Large intestine (tissue), 3 donors: ENCODE data around the gene METTL23. TPM values are rescaled to one million over a fixed set of nuclear protein-coding genes. Genes with fewer than 3 reads are reported as not detected.

Experiments
- DNase-seq, 2 donors: peaks; one replicate each; pipeline versions ENCODE4 v3.0.0 to v3.0.0-alpha.2; 2013
- H3K27ac ChIP-seq: one replicate; pipeline ENCODE4 v1.5.1; 2013; ENCODE audit warnings: low read length
- H3K27me3 ChIP-seq: 2 replicates; pipeline ENCODE4 v1.6.1; 2013; ENCODE audit warnings: low read length; ENCODE audit not compliant: control insufficient read depth, insufficient read depth
- H3K36me3 ChIP-seq: 2 replicates; pipeline ENCODE4 v1.6.1; 2013; ENCODE audit warnings: low read length; ENCODE audit not compliant: control insufficient read depth, insufficient read depth
- H3K4me1 ChIP-seq: one replicate; pipeline ENCODE4 v1.6.1; 2013; ENCODE audit warnings: low read length; ENCODE audit not compliant: control insufficient read depth, insufficient read depth
- H3K4me3 ChIP-seq: one replicate; pipeline ENCODE4 v1.5.1; 2013; ENCODE audit warnings: low read length
- H3K9me3 ChIP-seq: one replicate; pipeline ENCODE4 v1.6.1; 2013; ENCODE audit warnings: mild to moderate bottlenecking, low read depth, low read length, moderate library complexity; ENCODE audit not compliant: control insufficient read depth
- WGBS: methylation state at CpG from one replicate; pipeline ENCODE4 v1.1.5; 2013; ENCODE audit warnings: low lambda C conversion rate; ENCODE audit not compliant: insufficient coverage; 5-methylcytosine and 5-hydroxymethylcytosine counted together
- polyA plus RNA-seq: library from polyadenylated mRNA; unstranded; fragments of 120-200 nt; gene quantifications from one replicate; pipeline ENCODE4 v1.2.1, GENCODE V29; 2013

The METTL23 gene
- polyA plus RNA-seq, 1 donor: 38.8 TPM

GRCh38 chr17:76684756-76685155 is 41.9 kb upstream of the METTL23 start:
- Histone ChIP-seq H3K36me3 (peaks cover 13% of the 10 kb centered on the region), H3K4me3 (no peak overlapping the region), H3K9me3 (no peaks in the 10 kb centered on the region), H3K27me3 (no peaks in the 10 kb centered on the region), H3K27ac (no peak overlapping the region), H3K4me1 (peaks cover 24% of the 10 kb centered on the region)
- no peak for DNase-seq
- WGBS: no CpG with 5 or more reads among the region's 7 CpGs

- H3K36me3 ChIP-seq: peaks cover 13% of the 10 kb centered on the region
- H3K9me3 ChIP-seq: no peaks in the 10 kb centered on the region
- WGBS: no CpG with 5 or more reads among the region's 12 CpGs
- no peak overlapping the region for H3K4me3 ChIP-seq
- no peak overlapping the region for H3K27ac ChIP-seq
- H3K27me3 ChIP-seq: no peaks in the 10 kb centered on the region
- H3K4me1 ChIP-seq: peaks cover 24% of the 10 kb centered on the region
- DNase-seq: no peak
Observed at GRCh38 chr17:76685366-76685765, 41.3 kb upstream of the METTL23 start.

DNA sequence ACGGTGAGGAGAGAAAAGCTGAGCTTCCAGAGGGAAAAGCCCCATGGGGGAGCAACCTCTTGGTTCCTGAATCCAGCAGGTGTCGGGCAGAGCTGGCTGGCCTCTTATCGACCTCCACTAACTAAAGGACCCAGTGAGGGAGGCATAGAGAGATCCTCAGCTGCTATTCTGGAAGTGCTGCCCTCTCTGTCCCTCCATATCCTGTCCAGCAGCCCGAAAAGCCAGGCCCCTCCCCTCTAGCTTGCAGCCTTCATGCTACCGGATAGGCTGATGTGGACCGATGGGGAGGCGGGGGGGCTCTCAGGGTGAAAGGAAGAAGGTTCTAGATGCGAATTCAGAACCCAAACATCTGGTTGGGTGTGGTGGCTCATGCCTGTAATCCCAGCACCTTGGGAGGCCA is 40.8 kb upstream of the METTL23 start:
- no peak overlapping the region for H3K27ac ChIP-seq
- peaks cover 13% of the 10 kb centered on the region for H3K36me3 ChIP-seq
- no peaks in the 10 kb centered on the region for H3K9me3 ChIP-seq
- H3K27me3 ChIP-seq: no peaks in the 10 kb centered on the region
- H3K4me1 ChIP-seq: peaks cover 24% of the 10 kb centered on the region
- no peak overlapping the region for H3K4me3 ChIP-seq
- no CpG with 5 or more reads among the region's 8 CpGs for WGBS
- no peak for DNase-seq

GRCh38 chr17:76686538-76687297 is 39.9 kb upstream of the METTL23 start:
- Histone ChIP-seq H3K27ac (peak overlapping the region; percentile 12), H3K4me3 (no peak overlapping the region), H3K9me3 (no peaks in the 10 kb centered on the region), H3K36me3 (peaks cover 13% of the 10 kb centered on the region), H3K27me3 (no peaks in the 10 kb centered on the region), H3K4me1 (peaks cover 24% of the 10 kb centered on the region)
- no CpG with 5 or more reads among the region's 15 CpGs for WGBS
- peak; percentile 42 to 79 for DNase-seq

DNA sequence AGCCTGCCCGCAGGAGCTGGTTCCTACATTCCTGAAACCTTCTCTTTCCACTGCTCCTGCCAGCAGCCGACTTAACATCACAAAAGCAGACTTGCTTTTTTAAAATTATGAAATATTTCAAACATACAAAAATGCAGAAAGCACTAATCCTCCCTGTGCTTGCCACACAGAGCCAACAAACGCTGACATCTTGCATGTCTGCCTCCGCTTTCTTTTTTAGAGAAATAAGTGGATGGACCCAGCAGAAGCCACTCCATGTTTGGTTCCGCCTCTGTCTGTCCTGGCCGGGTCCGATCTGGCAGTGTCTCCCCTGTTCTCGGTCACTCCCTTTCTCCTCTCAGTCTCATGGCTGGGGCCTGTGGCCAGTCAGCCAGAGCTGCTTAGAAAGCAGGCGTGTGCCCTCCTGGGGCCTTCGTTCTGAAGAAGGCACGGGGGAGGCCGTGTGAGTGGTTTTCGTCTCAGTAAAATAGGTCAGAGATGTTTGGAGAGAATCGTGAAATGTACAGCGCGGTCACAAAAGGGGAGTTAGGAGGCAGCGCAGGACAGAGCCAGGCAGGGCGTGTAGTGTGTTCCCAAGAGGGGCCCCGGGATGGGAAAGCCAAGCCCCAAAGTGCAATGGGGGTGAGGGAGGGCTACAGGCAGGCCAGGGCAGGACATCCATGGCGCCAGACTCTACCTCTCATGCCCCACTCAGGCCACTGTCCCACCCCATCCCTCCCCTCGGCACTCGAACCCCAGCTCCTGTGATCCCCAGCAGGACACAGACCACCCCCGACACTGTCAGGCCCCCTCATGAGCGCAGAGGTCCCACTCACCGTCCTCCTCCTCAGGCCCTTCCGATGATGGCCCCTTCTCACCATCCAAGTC is 39.1 kb upstream of the METTL23 start:
- no CpG with 5 or more reads among the region's 26 CpGs for WGBS
- H3K4me3 ChIP-seq: no peak overlapping the region
- peak overlapping the region; percentile 55 for H3K27ac ChIP-seq
- H3K27me3 ChIP-seq: no peaks in the 10 kb centered on the region
- no peaks in the 10 kb centered on the region for H3K9me3 ChIP-seq
- peaks cover 9% of the 10 kb centered on the region for H3K36me3 ChIP-seq
- H3K4me1 ChIP-seq: peaks cover 24% of the 10 kb centered on the region
- DNase-seq: no peak

DNA sequence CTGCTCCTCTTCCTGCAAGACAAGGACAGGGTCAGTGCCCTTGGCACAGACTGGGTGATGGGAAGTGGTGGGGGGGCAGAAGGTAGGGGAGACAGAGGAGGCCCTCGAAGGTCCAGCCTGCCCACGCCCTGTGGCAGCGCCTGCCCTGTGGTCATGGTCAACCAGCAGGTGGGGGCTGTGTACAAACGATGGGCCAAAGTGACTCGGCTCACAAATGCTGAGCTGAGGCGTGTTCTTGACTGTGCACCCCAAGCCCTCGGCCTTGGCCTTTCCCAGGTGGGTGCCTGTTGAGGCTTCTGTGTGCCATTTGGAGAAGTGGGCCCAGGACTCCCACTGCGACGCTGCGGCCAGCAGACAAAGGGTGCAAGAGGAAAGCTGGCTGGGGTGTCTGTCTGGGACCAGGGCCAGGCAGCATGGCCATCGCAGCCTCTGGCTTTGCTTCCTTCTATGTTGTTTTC is 38.4 kb upstream of the METTL23 start:
- peaks cover 24% of the 10 kb centered on the region for H3K4me1 ChIP-seq
- H3K27me3 ChIP-seq: no peaks in the 10 kb centered on the region
- H3K4me3 ChIP-seq: no peak overlapping the region
- H3K36me3 ChIP-seq: peaks cover 4% of the 10 kb centered on the region
- no peak for DNase-seq
- H3K9me3 ChIP-seq: no peaks in the 10 kb centered on the region
- peak overlapping the region; percentile 55 for H3K27ac ChIP-seq
- WGBS: no CpG with 5 or more reads among the region's 11 CpGs

DNA sequence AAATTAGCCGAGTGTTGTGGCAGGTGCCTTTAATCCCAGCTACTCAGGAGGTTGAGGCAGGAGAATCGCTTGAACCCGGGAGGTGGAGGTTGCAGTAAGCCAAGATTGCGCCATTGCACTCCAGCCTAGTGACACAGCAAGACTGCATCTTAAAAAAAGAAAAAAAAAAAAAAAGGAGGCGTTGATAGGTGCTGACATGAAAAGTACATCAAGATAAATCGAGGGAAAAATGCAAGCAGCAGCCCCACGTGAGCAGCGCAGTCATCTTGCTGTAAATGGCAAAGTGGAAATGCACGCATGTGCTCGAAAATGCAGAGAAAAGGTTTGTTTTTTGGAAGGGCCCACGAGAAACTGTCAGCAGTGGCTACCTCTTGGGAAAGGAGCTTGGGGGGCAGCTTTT is 36.8 kb upstream of the METTL23 start:
- Histone ChIP-seq H3K27me3 (no peaks in the 10 kb centered on the region), H3K4me3 (no peak overlapping the region), H3K36me3 (no peaks in the 10 kb centered on the region), H3K4me1 (peaks cover 24% of the 10 kb centered on the region), H3K27ac (no peak overlapping the region), H3K9me3 (no peaks in the 10 kb centered on the region)
- WGBS: 100% methylated on average over 2 of the region's 11 CpGs
- no peak for DNase-seq

DNA sequence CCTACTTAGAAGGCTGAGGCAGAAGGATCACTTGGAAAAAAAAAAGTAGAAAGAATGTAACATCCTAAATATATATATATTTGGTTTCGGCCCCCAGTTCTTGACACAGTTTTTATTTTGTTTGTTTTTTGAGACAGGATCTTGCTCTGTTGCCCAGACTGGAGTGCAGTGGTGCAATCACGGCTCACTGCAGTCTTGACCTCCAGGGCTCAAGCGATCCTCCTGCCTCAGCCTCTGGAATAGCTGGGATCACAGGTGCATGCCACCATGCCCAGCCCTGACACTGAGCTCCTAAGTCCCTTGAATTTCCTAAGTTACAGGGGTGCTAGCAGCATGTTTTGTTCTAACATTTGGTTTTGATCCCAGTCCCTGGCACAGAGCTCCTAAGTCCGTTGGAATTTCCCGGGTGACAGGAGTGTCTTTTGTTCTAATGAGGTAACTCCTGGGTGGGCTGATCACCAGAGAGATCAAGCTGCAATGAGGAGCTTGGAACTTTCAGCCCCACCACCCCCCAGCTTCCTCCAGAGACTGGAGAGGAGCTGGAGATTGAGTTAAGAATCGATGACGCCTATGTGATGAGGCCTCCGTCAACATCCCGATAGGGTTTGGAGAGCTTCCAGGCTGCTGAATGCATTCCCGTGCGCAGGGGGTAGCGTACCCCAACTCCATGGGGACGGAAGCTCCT is 35.9 kb upstream of the METTL23 start:
- Histone ChIP-seq H3K4me1 (peaks cover 24% of the 10 kb centered on the region), H3K27me3 (no peaks in the 10 kb centered on the region), H3K36me3 (no peaks in the 10 kb centered on the region), H3K4me3 (no peak overlapping the region), H3K9me3 (no peaks in the 10 kb centered on the region), H3K27ac (no peak overlapping the region)
- no CpG with 5 or more reads among the region's 13 CpGs for WGBS
- DNase-seq: no peak

- Histone ChIP-seq H3K4me3 (no peak overlapping the region), H3K9me3 (no peaks in the 10 kb centered on the region), H3K27ac (no peak overlapping the region), H3K36me3 (no peaks in the 10 kb centered on the region), H3K27me3 (no peaks in the 10 kb centered on the region), H3K4me1 (peaks cover 19% of the 10 kb centered on the region)
- no CpG with 5 or more reads among the region's 14 CpGs for WGBS
- no peak for DNase-seq
Observed at GRCh38 chr17:76691379-76692191, 35.1 kb upstream of the METTL23 start.
